HEK293 (cell line): ENCODE data around the gene TRMT112.

Experiments
- CTCF ChIA-PET: fragments of 350-600 bp; formaldehyde crosslinking; extraction: SDS; loops from one replicate; lab custom pipeline; 2021; ENCODE audit warnings: antibody characterized with exemption; lab: Yijun Ruan, JAX
- POLR2A ChIA-PET: fragments of 300-600 bp; formaldehyde crosslinking; extraction: SDS; loops from one replicate; lab custom pipeline; 2020; ENCODE audit warnings: antibody characterized with exemption, inconsistent platforms; lab: Yijun Ruan, JAX
- H3K27ac ChIP-seq: fragments of 200-500 bp; sonication (Bioruptor generic); 2 replicates; pipeline ENCODE4 v1.5.1; 2014; ENCODE audit warnings: low read depth, low read length, control low read depth, inconsistent platforms; ENCODE audit errors: extremely low read depth
- H3K36me3 ChIP-seq, 2 experiments: fragments of 200-500 bp in 1 of 2; sonication (Bioruptor generic) in 1 of 2; 1 replicate in 1 of 2; 2 replicates in 1 of 2; pipeline ENCODE4 v1.5.1; 2014 to 2017; ENCODE audit warnings: inconsistent platforms in 2 of 2, low read length in 2 of 2; ENCODE audit not compliant: control insufficient read depth in 2 of 2, insufficient read depth in 1 of 2
- H3K4me1 ChIP-seq: fragments of 200-500 bp; sonication (Bioruptor generic); 2 replicates; pipeline ENCODE4 v1.5.1; 2014; ENCODE audit warnings: mild to moderate bottlenecking, low read length, inconsistent platforms; ENCODE audit not compliant: control insufficient read depth, insufficient read depth
- H3K4me3 ChIP-seq: 2 replicates; pipeline ENCODE4 v1.5.1; 2011; ENCODE audit warnings: low read depth, mild to moderate bottlenecking, control low read depth, low read length, moderate library complexity
- H3K9me3 ChIP-seq: fragments of 200-500 bp; sonication (Bioruptor generic); 2 replicates; pipeline ENCODE4 v1.5.1; 2014; ENCODE audit warnings: low read depth, low read length, inconsistent platforms; ENCODE audit not compliant: control insufficient read depth, insufficient read depth
- BCL11B ChIP-seq: fragments of 450-650 bp; formaldehyde crosslinking; IDR thresholded peaks from 2 replicates; pipeline ENCODE4 v1.5.1; 2016; ENCODE audit warnings: low read depth, missing biosample characterization, missing genetic modification characterization
- MZF1 ChIP-seq: fragments of 450-650 bp; formaldehyde crosslinking; IDR thresholded peaks from 2 replicates; pipeline ENCODE4 v1.5.1; 2017; ENCODE audit warnings: missing biosample characterization, missing genetic modification characterization, borderline replicate concordance
- SETDB1 ChIP-seq: IDR thresholded peaks from one replicate; pipeline ENCODE4 v1.6.1; 2017; ENCODE audit warnings: mild to moderate bottlenecking, low read length, moderate library complexity, mixed read lengths; ENCODE audit not compliant: insufficient read length
- ZBTB6 ChIP-seq: fragments of 450-650 bp; formaldehyde crosslinking; IDR thresholded peaks from 2 replicates; pipeline ENCODE4 v1.5.1; 2017; ENCODE audit warnings: missing biosample characterization, missing genetic modification characterization
- ZNF138 ChIP-seq: fragments of 450-650 bp; formaldehyde crosslinking; IDR thresholded peaks from 2 replicates; pipeline ENCODE4 v1.5.1; 2016; ENCODE audit warnings: missing biosample characterization, missing genetic modification characterization, borderline replicate concordance
- ZNF16 ChIP-seq: fragments of 450-650 bp; formaldehyde crosslinking; IDR thresholded peaks from 2 replicates; pipeline ENCODE4 v1.5.1; 2016; ENCODE audit warnings: low read depth, missing biosample characterization, missing genetic modification characterization
- ZNF211 ChIP-seq: fragments of 450-650 bp; formaldehyde crosslinking; IDR thresholded peaks from 2 replicates; pipeline ENCODE4 v1.5.1; 2016; ENCODE audit warnings: low read depth, missing biosample characterization, missing genetic modification characterization
- ZNF274 ChIP-seq, 2 experiments: fragments of 200-500 bp in 1 of 2; fragments of 450-650 bp in 1 of 2; sonication (Bioruptor generic) in 1 of 2; formaldehyde crosslinking in 1 of 2; IDR thresholded peaks; 2 replicates each; pipeline versions ENCODE4 v1.5.1 to v1.6.1; 2014 to 2016; ENCODE audit warnings: borderline replicate concordance in 1 of 2, inconsistent platforms in 1 of 2, low read length in 1 of 2, missing biosample characterization in 1 of 2, missing genetic modification characterization in 1 of 2
- ZNF324 ChIP-seq: fragments of 450-650 bp; formaldehyde crosslinking; IDR thresholded peaks from 2 replicates; pipeline ENCODE4 v1.5.1; 2016; ENCODE audit warnings: missing biosample characterization, missing genetic modification characterization
- ZNF350 ChIP-seq: fragments of 450-650 bp; formaldehyde crosslinking; IDR thresholded peaks from 2 replicates; pipeline ENCODE4 v1.5.0; 2017; ENCODE audit warnings: missing biosample characterization, mild to moderate bottlenecking, missing genetic modification characterization
- ZNF391 ChIP-seq: fragments of 450-650 bp; formaldehyde crosslinking; IDR thresholded peaks from 2 replicates; pipeline ENCODE4 v1.5.1; 2016; ENCODE audit warnings: low read depth, missing biosample characterization, missing genetic modification characterization, borderline replicate concordance
- ZNF501 ChIP-seq: fragments of 450-650 bp; formaldehyde crosslinking; IDR thresholded peaks from 2 replicates; pipeline ENCODE4 v1.5.1; 2016; ENCODE audit warnings: missing biosample characterization, missing genetic modification characterization
- ZNF521 ChIP-seq: fragments of 450-650 bp; formaldehyde crosslinking; IDR thresholded peaks from 2 replicates; pipeline ENCODE4 v1.5.1; 2017; ENCODE audit warnings: missing biosample characterization, mild to moderate bottlenecking, missing genetic modification characterization
- ZNF76 ChIP-seq: fragments of 450-650 bp; formaldehyde crosslinking; IDR thresholded peaks from 2 replicates; pipeline ENCODE4; 2016; ENCODE audit warnings: low read depth, missing biosample characterization, missing genetic modification characterization, borderline replicate concordance
- ZNF785 ChIP-seq: fragments of 450-650 bp; formaldehyde crosslinking; IDR thresholded peaks from 2 replicates; pipeline ENCODE4 v1.5.1; 2016; ENCODE audit warnings: missing biosample characterization, missing genetic modification characterization
- ZNF837 ChIP-seq: fragments of 450-650 bp; formaldehyde crosslinking; IDR thresholded peaks from 2 replicates; pipeline ENCODE4 v1.5.1; 2016; ENCODE audit warnings: missing biosample characterization, missing genetic modification characterization
- ZNF843 ChIP-seq: fragments of 450-650 bp; formaldehyde crosslinking; IDR thresholded peaks from 2 replicates; pipeline ENCODE4 v1.5.1; 2016; ENCODE audit warnings: missing biosample characterization, missing genetic modification characterization
- ZSCAN18 ChIP-seq: fragments of 450-650 bp; formaldehyde crosslinking; IDR thresholded peaks from 2 replicates; pipeline ENCODE4 v1.5.1; 2016; ENCODE audit warnings: missing biosample characterization, missing genetic modification characterization
- TF ChIP-seq, protein P1 (sequence below): fragments of 450-650 bp; IDR thresholded peaks from 2 replicates; pipeline ENCODE4 v1.5.1; 2018; ENCODE audit warnings: missing biosample characterization, missing genetic modification characterization
- TF ChIP-seq, protein P2 (sequence below): fragments of 450-650 bp; formaldehyde crosslinking; IDR thresholded peaks from 2 replicates; pipeline ENCODE4 v1.5.1; 2016; ENCODE audit warnings: missing biosample characterization, missing genetic modification characterization

The TRMT112 gene

GRCh38 chr11:64320556-64320955 is 3.2 kb upstream of the TRMT112 start:
- ChIA-PET POLR2A (interaction anchor here (0.6 to 4.0 kb wide), 3 partner anchors 14 to 163 kb away, joined by 3 to 19 read pairs (median 5); no protein-coding TSS in a partner anchor), CTCF (interaction anchor here (0.6 kb wide), 1 partner anchor 63 kb away, joined by 5 read pairs; no protein-coding TSS in a partner anchor)
- no peak overlapping the region for H3K4me3 ChIP-seq
- no peak for TF ChIP-seq ZNF274 (IDR thresholded peaks at IDR 0.05; ENCODE audit: low read length)
- no peak for TF ChIP-seq ZNF274 (tag by site-specific recombination; IDR thresholded peaks at IDR 0.05; ENCODE audit: borderline replicate concordance)
- TF ChIP-seq ZNF391 = no peak
- no peak for TF ChIP-seq SETDB1
- TF ChIP-seq ZNF843 (tag by site-specific recombination) = no peak
- no peak for TF ChIP-seq ZNF16 (tag by site-specific recombination)
- no peak for TF ChIP-seq BCL11B (tag by site-specific recombination)
- TF ChIP-seq ZNF501 (tag by site-specific recombination) = no peak
- no peak for TF ChIP-seq MZF1 (tag by site-specific recombination)
- TF ChIP-seq ZNF350 (tag by site-specific recombination) = no peak
- TF ChIP-seq ZNF837 (tag by site-specific recombination) = no peak
- no peak for TF ChIP-seq ZNF76 (tag by site-specific recombination)
- no peak for TF ChIP-seq ZBTB6
- no peak for TF ChIP-seq ZNF138
- no peak for TF ChIP-seq ZNF211 (tag by site-specific recombination)
- no peak for TF ChIP-seq ZNF785 (tag by site-specific recombination)
- no peak for TF ChIP-seq ZNF521 (tag by site-specific recombination)
- no peak for TF ChIP-seq ZSCAN18
- TF ChIP-seq, protein P1, sequence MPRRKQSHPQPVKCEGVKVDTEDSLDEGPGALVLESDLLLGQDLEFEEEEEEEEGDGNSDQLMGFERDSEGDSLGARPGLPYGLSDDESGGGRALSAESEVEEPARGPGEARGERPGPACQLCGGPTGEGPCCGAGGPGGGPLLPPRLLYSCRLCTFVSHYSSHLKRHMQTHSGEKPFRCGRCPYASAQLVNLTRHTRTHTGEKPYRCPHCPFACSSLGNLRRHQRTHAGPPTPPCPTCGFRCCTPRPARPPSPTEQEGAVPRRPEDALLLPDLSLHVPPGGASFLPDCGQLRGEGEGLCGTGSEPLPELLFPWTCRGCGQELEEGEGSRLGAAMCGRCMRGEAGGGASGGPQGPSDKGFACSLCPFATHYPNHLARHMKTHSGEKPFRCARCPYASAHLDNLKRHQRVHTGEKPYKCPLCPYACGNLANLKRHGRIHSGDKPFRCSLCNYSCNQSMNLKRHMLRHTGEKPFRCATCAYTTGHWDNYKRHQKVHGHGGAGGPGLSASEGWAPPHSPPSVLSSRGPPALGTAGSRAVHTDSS (tag by site-specific recombination) = no peak
- TF ChIP-seq ZNF324 (tag by site-specific recombination) = no peak
- TF ChIP-seq, protein P2, sequence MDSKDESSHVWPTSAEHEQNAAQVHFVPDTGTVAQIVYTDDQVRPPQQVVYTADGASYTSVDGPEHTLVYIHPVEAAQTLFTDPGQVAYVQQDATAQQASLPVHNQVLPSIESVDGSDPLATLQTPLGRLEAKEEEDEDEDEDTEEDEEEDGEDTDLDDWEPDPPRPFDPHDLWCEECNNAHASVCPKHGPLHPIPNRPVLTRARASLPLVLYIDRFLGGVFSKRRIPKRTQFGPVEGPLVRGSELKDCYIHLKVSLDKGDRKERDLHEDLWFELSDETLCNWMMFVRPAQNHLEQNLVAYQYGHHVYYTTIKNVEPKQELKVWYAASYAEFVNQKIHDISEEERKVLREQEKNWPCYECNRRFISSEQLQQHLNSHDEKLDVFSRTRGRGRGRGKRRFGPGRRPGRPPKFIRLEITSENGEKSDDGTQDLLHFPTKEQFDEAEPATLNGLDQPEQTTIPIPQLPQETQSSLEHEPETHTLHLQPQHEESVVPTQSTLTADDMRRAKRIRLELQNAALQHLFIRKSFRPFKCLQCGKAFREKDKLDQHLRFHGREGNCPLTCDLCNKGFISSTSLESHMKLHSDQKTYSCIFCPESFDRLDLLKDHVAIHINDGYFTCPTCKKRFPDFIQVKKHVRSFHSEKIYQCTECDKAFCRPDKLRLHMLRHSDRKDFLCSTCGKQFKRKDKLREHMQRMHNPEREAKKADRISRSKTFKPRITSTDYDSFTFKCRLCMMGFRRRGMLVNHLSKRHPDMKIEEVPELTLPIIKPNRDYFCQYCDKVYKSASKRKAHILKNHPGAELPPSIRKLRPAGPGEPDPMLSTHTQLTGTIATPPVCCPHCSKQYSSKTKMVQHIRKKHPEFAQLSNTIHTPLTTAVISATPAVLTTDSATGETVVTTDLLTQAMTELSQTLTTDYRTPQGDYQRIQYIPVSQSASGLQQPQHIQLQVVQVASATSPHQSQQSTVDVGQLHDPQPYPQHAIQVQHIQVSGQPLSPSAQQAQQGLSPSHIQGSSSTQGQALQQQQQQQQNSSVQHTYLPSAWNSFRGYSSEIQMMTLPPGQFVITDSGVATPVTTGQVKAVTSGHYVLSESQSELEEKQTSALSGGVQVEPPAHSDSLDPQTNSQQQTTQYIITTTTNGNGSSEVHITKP (tag by site-specific recombination) = no peak
- H3K4me1 ChIP-seq = no peaks in the 10 kb centered on the region
- H3K27ac ChIP-seq = no peak overlapping the region
- no peaks in the 10 kb centered on the region for H3K9me3 ChIP-seq
- H3K36me3 ChIP-seq = peaks cover 0 to 47% of the 10 kb centered on the region in 2 experiments; a peak in 1 of 3 replicates
